NCI-H1694 treated with DMSO at 0.1 percent for 48 hours (cell line): ENCODE measurements around the gene GALR1.
"Not testable (repeated sequence)": the region's sequence is repeated elsewhere in the genome, so short reads cannot be mapped to it uniquely, and the experiment has no call there.

Source experiments
- DNase-seq: peaks from one replicate; lab custom pipeline; 2025; lab: John Stamatoyannopoulos, UW

Gene GALR1

GRCh38 chr18:77250926-77251729 is 1.5 kb downstream of the GALR1 start:
- DNase-seq: no peak

GRCh38 chr18:77251730-77252050 is 2.0 kb downstream of the GALR1 start:
- DNase-seq: no peak

GRCh38 chr18:77254711-77255405 is 5.2 kb downstream of the GALR1 start:
- DNase-seq: no peak

- DNase-seq: no peak
Observed at GRCh38 chr18:77255426-77256105, 5.9 kb downstream of the GALR1 start.

- no peak for DNase-seq
Observed at GRCh38 chr18:77262643-77263465, 13.2 kb downstream of the GALR1 start.

- DNase-seq: no peak
Observed at GRCh38 chr18:77263466-77263763, 13.8 kb downstream of the GALR1 start.

GRCh38 chr18:77267969-77268368 is 18.3 kb downstream of the GALR1 start:
- no peak for DNase-seq

- DNase-seq: no peak
Observed at GRCh38 chr18:77268456-77268855, 18.8 kb downstream of the GALR1 start.

- DNase-seq: no peak
Observed at GRCh38 chr18:77271576-77272481, 22.2 kb downstream of the GALR1 start.

GRCh38 chr18:77290841-77291240 is 41.2 kb downstream of the GALR1 start:
- DNase-seq: not testable (repeated sequence)

GRCh38 chr18:77298172-77298571 is 48.5 kb downstream of the GALR1 start:
- DNase-seq: no peak

- DNase-seq: no peak
Observed at GRCh38 chr18:77299706-77300105, 50.1 kb downstream of the GALR1 start.

GRCh38 chr18:77300579-77300978 is 50.9 kb downstream of the GALR1 start:
- peak; percentile 58 for DNase-seq

GRCh38 chr18:77304268-77304667 is 54.6 kb downstream of the GALR1 start:
- no peak for DNase-seq

- DNase-seq: no peak
Observed at GRCh38 chr18:77305676-77306075, 56.0 kb downstream of the GALR1 start.

GRCh38 chr18:77308216-77308615 is 58.6 kb downstream of the GALR1 start:
- DNase-seq: no peak

GRCh38 chr18:77314511-77314910 is 64.9 kb downstream of the GALR1 start:
- DNase-seq: no peak

GRCh38 chr18:77314952-77315351 is 65.3 kb downstream of the GALR1 start:
- DNase-seq: no peak

- no peak for DNase-seq
Observed at GRCh38 chr18:77316008-77316407, 66.4 kb downstream of the GALR1 start.

- DNase-seq: no peak
Observed at GRCh38 chr18:77316641-77317040, 67.0 kb downstream of the GALR1 start.

- DNase-seq: no peak
Observed at GRCh38 chr18:77320971-77321559, 71.4 kb downstream of the GALR1 start.
